ENCODE results near the gene AMIGO3.
"Not testable (repeated sequence)": the region's sequence is repeated elsewhere in the genome, so short reads cannot be mapped to it uniquely, and the experiment has no call there.

Gene AMIGO3

DNA sequence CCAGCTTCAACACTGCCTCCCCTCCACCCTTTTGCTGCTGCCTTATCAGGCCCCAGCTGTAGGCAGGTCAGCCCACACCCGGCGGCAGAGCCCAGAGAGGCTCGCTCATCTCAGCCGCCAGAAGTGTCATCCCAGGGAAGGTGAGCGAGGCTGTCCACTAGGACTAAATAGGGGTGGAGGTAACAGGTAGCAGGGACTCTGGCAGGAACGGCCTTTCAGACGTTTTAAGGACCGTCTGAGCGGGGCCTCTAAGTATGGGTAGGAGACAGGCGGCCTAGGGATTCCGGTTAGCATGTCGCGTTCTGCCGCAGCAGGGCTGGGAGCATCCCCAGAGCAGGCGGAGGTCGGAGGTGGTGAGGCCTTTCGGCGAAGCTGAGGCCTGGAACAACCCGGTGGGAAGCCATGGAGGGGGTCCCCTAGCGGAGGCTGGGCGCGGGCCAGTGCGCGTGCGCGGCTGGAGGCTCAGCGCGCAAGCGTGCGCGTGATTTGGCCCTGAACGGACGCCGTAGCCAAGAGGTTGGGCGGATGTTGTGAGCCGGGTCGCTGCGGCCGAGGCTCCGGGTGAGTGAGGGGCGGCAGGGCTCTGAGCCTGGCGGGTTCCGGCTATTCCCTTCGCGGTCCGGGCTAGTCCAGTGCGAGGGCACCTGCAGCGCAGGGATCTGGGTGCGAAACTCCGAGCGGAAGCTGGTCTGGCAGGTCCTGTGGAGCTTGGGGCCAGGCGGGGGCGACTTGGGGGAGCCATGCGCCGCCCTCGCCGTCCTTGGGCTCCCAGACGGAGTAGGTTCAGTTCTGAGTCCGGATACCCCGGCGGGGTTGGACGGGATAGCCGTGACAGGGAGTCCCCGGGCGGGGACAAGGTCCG, 30.2 kb downstream of the AMIGO3 start, which contains the start of the genes MST1 and RNF123:
Gene MST1, minus strand, starts transcription at position 429 of the 862 bp plus-strand sequence. CDS start 783 bp downstream, outside the sequence.
Gene RNF123, plus strand, starts transcription at position 512 of the 862 bp plus-strand sequence. CDS start 1,609 bp downstream, outside the sequence.
- TF ChIP-seq POLR2A (IDR thresholded peaks at IDR 0.05; ENCODE audit: low read depth, low read length) = peak; percentile 81
- DNase-seq (ENCODE audit: insufficient read length, low spot score) (peak; percentile 77), FAIRE-seq (no peak)

GRCh38 chr3:49688338-49689045, 31.0 kb downstream of the AMIGO3 start:
- not testable (repeated sequence) for FAIRE-seq; DNase-seq (ENCODE audit: insufficient read length, low spot score)

- not testable (repeated sequence) for FAIRE-seq; DNase-seq (ENCODE audit: insufficient read length, low spot score)
These were observed 32.1 kb downstream of the AMIGO3 start for GRCh38 chr3:49687424-49687795.

GRCh38 chr3:49686769-49687423, 32.6 kb downstream of the AMIGO3 start:
- DNase-seq (ENCODE audit: insufficient read length, low spot score); FAIRE-seq: not testable (repeated sequence)

GRCh38 chr3:49686346-49686745, 33.1 kb downstream of the AMIGO3 start:
- FAIRE-seq = not testable (repeated sequence)

DNA sequence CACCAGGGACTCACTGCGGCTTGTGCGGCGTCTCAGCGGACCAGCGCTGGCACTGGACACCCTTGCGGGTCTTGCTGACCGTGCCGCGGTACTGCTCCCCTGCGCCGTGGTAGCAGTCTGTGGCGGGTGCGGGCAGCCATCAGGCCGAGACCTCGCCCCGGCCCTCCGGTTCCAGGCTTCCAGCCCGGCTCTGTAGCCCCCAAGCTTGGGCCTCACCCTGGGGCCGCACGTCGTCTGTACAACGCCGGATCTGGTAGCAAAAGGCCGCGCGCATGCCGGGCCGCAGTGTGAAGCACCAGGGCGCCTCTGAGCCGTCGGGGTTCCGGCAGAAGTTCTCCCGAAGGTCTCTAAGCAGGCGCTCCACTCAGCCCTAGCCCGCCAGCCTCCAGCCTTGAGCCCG, 33.6 kb downstream of the AMIGO3 start:
- DNase-seq (ENCODE audit: insufficient read length, low spot score); FAIRE-seq: not testable (repeated sequence)

More at GRCh38 chr3:49686346-49686745, 33.1 kb downstream of the AMIGO3 start:
- DNase-seq (ENCODE audit: insufficient read length, low spot score) = not testable (repeated sequence)

GRCh38 chr3:49685103-49685502, 34.4 kb downstream of the AMIGO3 start:
- DNase-seq (ENCODE audit: insufficient read length, low spot score); FAIRE-seq: not testable (repeated sequence)

- not testable (repeated sequence) for DNase-seq (ENCODE audit: insufficient read length, low spot score); FAIRE-seq
These were observed 35.0 kb downstream of the AMIGO3 start for GRCh38 chr3:49684453-49684852.

DNA sequence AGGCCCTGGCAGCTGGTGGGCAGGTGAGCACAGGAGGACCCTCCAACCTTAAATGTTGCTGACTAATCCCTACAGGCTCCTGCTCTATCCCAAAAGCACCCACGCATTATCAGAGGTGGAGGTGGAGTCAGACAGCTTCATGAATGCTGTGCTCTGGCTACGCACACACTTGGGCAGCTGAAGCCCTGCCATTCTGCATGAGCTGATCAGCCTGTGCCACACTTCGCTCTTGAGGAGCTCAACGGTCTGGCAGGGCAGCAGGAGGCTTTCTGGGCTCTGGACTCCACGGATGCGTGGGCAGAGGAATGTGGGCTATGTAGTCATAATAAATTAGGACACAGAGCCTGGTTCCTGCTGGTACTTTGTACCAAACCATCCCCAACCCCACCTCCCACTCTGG, 36.3 kb downstream of the AMIGO3 start:
- DNase-seq (ENCODE audit: insufficient read length, low spot score) (no peak), FAIRE-seq (no peak)
- TF ChIP-seq POLR2A (IDR thresholded peaks at IDR 0.05; ENCODE audit: low read depth, low read length) = no peak

DNA sequence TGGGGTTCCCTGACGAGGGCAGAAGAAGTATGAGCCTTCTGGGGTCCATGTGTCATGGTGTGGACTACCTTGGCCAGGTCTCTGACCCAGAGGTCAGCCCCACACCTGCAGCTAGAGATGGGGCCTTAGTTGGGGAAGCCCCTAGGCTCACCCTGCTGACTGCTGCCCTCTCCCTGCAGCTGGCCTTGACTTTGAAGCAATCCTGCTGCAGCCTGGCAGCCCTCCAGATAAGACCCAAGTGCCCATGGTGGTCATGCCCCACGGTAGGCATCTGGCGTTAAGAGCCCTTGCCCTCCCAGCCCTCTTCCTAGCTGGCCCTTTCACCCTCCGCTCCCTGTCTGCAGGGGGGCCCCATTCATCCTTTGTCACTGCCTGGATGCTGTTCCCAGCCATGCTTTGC, 37.9 kb downstream of the AMIGO3 start:
- DNase-seq (ENCODE audit: insufficient read length, low spot score) (no peak), FAIRE-seq (no peak)
- TF ChIP-seq POLR2A (IDR thresholded peaks at IDR 0.05; ENCODE audit: low read depth, low read length) = no peak

- FAIRE-seq (no peak), DNase-seq (ENCODE audit: insufficient read length, low spot score) (no peak)
- TF ChIP-seq POLR2A (IDR thresholded peaks at IDR 0.05; ENCODE audit: low read depth, low read length) = no peak
These were observed 38.3 kb downstream of the AMIGO3 start for GRCh38 chr3:49681232-49681522.

DNA sequence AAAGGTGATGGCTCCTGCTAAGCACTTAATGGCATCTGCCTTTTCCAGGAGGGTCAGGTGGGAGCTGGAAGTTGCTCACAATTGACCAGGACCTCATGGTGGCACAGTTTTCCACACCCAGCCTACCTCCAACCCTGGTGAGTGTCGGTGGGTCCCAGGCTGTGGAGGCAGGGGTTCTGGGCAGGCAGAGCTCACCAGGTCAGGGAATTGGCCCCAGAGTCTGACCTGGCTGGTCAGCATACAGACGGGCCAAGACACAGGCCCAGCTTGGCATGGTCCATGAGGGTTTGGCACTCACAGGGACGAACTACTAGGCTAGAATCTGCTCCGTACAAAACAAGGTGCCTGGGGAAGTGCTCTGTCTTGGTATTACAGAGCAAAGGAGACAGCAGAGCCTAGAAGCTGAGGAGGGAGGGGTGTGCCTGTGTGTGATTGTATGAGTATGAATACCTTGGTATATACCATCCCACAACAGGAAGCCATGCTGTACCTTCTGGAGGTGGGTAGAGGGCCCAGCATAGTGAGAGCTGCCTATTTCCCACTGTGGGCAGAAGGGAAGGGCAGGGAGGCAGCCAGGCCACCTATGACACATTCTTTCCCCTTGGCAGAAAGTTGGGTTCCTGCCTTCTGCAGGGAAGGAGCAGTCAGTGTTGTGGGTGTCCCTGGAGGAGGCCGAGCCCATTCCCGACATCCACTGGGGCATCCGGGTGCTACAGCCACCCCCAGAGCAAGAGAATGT, 38.8 kb downstream of the AMIGO3 start:
- TF ChIP-seq POLR2A (IDR thresholded peaks at IDR 0.05; ENCODE audit: low read depth, low read length) = no peak
- DNase-seq (ENCODE audit: insufficient read length, low spot score) = no peak
- FAIRE-seq = no peak

GRCh38 chr3:49675912-49676311, 43.6 kb downstream of the AMIGO3 start:
- no peak for DNase-seq (ENCODE audit: insufficient read length, low spot score)
- no peak for FAIRE-seq
- TF ChIP-seq POLR2A (IDR thresholded peaks at IDR 0.05; ENCODE audit: low read depth, low read length) = no peak

GRCh38 chr3:49674497-49674983, 44.9 kb downstream of the AMIGO3 start:
- no peak for DNase-seq (ENCODE audit: insufficient read length, low spot score)
- TF ChIP-seq POLR2A (IDR thresholded peaks at IDR 0.05; ENCODE audit: low read depth, low read length) = no peak
- FAIRE-seq = no peak
